Medulla oblongata (tissue), 1 donor: ENCODE results near the gene ITPA.

Experiments
- DNase-seq: peaks from one replicate; pipeline ENCODE4 v3.0.0-alpha.2; 2015; ENCODE audit errors: extremely low spot score

Gene ITPA

DNA sequence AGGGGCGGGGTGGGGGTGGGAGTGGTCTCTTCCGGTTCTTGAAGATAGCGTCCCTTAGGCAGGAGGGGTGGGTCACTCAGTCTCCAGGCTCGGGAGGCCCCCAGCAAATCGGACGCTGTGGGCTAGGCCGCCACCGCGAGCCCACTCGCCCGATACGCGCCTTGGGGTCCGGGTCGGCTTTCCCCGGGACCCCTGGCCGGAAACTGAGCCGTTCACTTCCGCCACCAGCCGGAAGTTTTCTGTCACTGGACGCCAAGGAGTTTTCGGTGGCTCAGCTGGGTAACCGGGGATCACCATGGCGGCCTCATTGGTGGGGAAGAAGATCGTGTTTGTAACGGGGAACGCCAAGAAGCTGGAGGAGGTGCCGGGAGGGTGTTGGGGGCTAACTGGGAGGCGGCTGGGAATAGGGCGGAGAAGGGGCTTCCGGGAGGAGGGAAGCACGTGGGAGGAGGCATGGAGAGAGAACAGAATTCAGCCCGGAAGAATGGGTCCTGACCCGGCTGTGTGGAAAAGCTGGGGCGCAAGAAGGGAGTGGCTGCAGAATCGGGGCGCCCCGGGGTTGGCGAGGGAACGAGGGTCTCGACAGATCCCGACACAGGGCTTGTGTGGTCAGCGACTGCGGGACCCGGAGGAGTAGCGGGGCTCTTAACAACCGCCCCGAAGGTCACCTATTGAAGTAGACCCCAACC, at the start of gene ITPA:
Gene ITPA (plus strand): TSS at position 242 of the 689 bp plus-strand sequence. CDS start 54 bp downstream, at position 296.
- DNase-seq, result peak; percentile 60

DNA sequence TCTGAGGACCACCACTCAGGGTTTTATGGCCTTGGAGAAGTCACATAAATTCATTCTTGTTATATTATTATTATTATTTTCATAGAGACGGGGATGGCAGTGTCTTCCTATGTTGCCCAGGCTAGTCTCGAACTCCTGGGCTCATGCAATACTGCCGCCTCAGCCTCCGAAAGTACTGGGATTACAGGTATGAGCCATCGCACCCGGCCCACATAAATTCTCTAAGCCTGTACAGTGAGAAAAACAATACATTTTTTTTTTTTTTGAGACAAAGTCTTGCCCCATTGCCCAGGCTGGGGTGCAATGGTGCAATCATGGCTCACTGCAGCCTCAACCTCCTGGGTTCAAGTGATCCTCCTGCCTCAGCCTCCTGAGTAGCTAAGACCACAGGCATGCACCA, 48.9 kb upstream of the ITPA start:
- DNase-seq, result no peak

DNA sequence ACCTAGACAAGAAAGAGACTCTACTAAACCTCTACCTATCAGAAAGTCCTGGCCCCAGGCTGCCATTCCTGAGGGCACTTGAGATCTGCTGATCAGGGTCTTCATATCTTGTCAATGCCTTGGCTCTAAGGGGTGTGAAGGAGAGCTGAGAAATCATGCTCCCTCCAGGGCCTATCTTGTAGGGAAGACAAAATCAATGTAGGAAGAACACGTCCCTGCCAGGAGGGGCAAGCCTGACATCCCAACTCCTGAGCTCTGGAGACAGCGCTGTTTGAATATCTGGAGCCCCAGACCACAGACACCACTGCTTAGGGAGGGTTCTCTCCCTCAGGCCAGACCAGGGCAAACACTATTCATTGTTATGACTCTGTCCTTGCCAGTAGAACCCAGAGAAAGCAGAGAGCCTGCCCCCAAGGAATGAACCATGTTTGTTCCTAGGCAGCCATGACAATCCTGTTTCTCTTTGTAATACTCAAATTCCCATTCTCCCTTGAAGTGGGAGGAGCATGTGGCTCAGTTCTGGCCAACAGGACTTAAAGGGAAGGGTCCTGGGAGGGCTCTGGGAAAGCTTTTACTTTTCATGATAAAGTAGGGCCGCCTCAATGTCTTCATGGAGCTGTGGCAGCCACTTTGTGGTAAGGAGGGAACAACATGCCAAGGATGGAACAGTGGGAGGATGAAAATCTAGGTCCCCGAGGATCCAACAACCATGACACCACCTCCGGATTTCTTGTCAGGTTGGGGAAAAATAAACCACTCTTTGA, 47.8 kb upstream of the ITPA start:
- DNase-seq, result no peak

DNA sequence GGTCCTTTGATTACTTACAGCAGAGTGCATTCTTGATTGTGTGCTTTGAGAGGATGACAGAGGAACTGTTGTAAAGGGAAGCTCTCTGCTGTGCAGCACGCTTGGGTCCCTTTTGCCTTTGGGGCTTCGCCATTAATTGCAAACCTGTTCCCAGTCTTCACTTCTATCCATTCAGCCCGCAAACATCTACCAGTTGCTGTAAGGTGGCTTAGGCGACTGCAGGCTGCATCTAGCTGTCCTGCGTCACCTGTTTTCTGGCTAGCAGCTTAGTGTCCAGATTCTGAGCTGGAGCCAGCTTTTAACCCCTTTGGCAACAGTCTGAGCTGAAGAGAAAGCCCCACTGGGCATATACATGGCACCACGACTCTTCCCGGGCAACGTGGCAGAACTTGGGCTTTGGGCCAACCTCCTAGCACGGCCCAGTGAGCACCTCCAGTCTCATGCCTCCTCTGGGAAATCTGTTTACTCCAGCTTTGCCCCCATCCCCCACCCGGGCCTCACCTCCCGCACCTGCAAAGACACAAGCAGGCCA, 47.2 kb upstream of the ITPA start:
- DNase-seq, result no peak

DNA sequence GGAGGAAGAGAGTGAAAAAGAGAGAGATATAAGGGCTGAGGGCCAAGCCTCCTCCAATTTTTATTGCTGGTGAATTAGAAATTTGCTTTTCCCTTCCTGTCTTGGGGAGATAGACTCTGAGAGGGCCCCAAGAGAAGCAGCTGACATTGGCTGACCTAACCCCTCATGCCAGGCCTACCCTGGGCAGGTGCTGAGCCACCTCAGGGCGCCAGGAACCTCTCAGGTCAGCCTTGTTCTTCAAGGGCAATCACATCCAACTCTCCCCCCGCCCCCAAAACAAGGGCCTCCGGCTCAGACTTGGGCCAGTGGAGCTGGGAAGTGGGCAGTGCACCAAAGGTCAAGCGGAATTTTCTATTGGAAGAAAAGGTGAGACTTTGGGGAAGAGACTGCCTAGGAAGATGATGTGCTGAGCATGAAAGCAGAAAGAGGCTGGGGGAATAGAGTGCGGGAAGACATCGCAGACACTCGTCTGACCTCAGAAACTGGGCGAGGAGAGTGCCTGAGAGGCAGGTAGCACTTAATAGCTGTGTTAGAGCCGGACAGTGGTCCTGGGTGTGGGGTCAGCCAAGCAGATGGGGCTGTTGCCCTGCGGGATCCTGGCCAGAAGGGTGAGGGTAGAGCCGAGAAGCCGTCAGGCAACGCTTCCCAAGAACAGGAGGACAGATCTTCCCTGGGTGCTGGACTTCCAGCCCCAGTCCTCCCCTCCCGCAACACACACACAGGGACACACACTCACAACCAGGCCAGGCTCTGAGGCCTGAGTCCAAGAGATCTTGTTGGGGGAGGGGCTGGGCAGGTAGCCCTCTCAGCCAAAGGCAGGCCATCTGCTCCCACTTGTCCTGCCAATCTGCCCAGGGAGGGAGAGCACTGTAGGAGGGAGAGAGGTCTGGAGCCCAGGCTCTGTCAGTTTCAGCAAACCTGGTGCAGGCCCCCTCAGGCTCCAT, 45.9 kb upstream of the ITPA start:
- no peak for DNase-seq

DNA sequence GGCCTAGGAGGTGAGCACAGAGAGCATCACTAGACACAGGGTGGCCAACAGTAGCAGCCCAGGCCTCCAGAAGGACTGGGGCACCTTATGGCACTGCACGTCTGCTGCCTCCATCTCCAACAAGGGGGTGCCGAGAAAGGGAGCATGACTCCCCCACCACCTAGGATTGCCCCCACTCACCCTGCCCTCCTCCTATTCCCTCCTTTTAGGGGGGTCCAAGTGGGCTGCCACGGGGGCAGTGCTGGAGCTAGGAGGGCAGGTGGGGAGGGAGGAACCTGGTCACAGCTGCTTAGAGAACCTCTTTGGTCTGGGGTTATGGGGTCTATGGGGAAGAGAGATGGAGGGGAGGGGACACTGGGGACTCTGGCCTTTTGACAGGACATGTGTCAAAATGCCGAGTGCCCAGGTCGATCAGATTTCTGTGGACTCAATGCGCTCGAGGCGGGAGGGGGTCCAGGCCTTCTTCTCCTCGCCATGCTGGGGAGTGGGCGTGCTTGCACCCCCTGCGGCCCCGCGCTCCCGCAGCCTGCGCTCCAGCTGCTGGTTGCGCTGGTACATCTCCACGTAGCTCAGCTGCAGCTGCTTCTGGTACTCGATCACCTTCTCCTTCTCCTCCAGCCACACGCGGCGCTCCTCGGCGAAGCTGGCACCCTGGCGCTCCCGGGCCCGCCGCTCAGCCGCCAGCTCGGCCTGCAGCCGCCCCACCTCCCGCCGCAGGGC, 45.1 kb upstream of the ITPA start:
- DNase-seq, result no peak

DNA sequence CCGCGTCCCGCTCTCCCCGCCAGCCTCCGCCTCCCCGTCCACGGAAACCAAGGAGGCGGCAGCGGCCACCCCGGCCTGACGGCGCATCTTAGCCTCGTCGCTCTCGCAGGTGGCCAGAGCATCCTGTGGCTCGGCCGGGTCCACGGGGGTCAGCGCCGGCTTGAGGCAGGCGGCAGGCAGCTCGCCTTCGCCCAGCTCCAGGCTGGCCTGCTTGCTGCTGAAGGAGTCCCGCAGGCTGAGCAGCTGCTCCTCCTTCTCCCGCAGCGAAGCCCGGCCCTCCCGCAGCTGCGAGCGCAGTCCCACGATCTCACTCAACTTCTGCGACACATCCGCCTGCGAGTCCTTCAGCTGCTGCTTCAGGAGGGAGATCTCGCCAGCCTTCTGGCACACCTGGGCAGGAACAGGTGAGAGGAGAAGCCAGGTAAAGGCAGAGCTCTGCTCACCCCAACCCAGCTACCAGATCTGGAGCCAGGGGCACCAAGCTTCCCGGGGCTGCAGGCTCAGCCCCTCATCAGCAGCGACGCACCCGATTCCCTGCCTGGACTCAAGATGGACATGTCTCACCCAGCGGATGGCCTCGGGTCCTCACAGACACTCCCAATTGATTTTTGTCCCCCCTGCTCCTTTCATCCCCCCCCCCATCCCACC, 44.4 kb upstream of the ITPA start:
- no peak for DNase-seq

DNA sequence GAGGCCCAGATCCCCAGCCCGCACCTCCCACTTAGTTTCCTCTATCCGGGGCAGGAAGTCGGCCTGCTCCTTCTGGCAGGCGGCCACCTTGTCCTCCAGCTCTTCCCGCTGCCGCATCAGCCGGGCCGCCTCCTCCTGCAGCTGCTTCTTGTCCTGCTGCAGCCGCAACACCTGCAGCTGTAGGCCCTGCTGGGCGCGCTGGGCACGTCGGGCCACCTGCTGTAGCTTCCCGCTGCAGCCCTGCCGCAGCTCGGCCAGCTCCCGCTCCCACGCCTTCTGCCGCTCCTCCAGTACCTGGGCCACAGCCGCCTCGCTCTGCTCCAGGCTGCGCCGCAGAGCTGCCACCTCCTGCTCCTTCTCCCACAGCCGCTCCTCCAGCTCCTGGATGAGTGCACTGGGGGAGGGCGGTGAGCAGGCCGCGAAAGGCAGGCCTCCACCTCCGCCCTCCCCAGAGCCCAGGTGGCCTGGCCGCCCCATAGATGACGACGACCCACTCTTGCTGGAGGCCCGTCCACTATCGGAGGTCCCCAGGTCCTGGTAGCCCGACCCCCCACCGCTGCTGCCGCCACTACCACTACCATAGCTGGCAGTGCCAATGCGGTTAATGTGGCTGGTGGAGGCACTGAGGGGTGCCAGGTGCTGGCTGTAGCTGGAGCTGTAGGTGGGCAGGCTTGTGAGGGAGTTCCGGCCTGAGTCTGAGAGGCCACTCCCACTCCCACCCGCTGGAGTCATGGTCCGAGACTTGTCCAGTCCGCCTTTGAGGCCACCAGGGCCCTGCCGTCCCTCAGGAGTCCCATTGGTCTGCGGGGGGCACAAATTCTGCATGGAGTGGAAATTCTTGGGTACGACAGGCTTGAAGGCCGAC, 43.6 kb upstream of the ITPA start:
- no peak for DNase-seq

DNA sequence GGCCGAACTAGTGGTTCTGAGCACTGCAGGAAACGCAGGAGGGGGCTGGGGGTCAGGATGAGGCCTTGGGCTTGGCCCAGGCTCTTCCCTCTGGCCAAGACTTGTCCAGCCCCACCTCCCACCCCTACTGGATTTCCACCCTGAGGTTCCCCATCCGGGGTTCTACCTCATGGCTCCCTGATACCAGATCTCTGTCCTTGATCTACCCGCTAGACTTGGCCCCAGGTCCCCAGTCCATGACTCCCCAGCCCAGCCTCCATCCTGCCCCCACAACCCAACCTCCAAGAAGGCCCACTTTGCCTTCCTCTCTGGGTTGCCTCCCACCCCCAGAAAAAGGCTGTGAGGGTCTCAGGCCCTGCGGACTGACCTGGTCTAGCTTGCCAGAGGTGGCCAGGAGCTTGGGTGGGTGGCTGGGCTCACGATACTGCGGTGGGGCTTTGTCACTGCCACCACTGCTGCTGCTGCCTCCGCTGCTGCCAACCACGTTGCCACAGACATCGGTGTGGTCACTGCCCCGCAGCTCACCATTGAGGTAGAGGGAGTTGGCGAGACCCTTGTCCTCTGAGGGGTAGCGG, 42.9 kb upstream of the ITPA start:
- no peak for DNase-seq

DNA sequence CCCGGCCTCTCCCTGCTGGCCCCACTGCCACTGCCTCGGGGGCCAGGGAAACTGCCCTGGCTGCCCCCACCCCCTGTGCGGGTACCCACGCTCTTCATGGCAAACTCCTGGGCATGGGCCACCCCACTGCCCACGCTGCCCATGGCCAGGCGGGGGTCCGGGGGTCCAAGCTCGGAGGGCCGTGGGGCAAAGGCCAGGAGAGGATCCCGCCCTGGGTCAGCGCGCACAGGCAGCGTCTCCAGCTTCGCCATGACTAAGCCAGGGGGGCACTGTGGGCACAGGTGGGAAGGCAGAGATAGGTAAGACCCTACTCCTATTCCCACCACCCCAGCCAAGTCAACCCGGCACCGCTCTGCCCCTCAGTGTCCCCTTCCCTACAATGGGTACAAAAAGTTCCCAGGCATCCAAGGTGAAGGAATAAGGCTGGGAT, 42.4 kb upstream of the ITPA start:
- no peak for DNase-seq

DNA sequence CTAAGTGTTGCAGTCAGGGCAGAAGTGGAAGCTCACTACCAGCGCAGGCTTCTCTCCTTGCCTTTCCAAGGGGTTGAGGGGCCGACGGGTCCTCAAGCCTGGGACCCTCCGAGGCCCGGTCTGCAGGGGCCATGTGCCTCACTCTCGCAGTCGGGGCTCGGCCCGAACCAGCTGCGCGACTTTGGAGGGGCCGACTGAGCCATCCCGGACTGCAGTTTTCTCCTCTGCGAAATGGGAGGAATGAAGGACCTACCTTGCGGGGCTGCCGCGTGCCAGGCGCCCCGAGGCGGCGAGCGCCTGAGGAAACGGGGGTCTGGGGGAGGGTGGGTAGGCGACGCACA, 41.6 kb upstream of the ITPA start:
- no peak for DNase-seq

DNA sequence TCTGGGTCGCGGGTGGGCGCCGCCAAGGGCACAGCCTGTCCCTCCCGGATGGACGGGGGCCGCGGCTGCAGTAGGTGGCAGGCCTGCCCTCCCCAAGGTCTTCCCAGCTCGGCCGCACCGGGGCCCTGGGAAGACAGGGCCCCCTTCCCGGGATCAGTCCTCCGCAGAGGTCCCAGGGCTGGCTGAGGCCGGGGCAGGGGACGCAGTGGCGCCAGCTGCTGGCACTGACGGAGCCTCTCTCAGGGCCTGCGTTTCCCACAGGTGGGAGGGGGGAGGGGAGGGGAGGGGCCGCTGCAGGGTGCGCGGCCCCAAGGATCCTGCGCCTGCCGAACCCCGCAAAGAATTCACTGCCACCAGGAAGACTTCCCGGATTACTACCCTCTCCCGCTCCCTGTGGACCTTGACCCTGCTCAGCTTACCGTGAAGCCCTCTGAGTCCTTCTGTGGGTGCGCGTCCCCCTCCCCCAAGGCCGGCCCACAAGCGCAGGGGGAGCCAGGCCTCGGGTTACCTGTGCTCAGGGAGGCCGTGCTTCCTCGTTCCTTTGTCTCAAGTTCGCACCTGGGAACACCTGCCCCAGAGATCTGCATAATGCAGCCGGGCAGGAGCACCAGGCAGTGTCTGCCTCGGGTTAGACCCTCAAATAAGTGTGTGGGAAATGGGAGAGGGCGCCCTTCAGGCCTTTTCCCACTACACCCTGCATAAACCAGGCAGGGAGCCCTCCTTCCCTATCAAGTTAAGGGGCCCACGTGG, 41.0 kb upstream of the ITPA start:
- no peak for DNase-seq

DNA sequence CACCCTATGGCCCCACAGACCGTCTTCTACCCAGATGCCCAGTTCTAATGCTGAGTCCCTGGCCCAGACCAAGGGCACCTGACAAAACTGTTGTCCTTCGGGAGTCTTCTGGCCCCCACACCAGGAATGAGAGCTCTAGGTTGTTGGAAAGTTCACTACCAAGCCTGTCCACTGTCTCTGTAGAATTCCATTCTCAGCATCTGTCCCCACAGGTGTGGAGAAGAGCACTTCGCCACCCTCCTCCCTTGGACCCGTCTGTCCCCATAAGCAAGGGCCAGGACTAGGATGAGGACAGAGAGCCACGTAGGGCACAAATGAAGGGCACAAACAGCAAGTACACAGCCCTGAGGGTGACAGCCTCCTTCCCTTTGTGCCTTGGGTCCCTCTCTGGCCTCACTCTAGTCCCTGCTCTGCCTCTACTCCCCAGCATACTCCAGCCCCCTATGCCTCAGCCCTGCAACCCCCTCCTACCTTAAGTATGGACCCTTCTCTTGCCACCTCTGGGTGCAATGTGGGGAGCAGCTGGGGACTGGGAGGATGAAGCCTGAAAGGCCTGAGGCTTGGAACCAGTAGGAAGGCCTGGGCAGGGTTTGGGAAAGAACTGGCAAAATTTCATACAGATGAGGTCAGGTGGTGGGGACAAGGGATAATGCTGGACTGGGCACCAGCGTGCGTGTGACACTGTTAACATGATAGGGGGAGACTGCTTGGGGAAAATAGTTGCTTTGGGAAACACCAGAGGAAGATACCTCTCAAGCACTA, 40.3 kb upstream of the ITPA start:
- DNase-seq, result no peak

DNA sequence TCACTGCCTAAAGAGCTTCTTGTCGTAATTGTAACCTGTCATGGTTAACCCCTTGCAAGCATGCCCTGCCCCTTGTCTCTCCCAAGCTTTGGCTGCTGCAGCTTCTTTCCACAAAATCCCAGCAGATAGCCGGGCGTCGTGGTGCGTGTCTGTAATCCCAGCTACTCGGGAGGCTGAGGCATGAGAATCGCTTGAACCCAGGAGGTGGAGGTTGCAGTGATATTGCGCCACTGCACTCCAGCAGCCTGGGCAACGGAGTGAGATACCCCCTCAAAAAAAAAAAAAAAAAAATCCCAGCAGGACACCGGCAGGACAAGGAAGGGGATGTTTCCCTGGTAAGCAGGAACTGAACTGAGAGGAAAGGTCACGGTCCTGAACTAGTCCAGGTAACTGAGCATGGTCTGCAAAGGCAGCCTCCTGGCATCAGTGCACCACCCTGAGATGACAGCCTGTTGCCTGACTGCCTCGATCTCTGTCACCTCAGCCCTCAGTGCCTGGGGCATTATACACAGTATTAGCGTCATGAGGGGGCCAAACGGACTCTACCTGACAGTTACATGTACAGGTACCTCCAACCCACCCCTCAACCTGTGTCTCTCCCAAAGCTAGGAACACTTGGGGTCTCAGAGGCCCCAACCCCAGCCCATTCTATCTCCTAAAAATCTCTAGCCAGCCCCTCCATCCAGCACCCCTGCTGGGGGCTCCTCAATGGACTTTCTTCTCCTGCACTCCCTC, 37.7 kb upstream of the ITPA start:
- DNase-seq, result no peak

DNA sequence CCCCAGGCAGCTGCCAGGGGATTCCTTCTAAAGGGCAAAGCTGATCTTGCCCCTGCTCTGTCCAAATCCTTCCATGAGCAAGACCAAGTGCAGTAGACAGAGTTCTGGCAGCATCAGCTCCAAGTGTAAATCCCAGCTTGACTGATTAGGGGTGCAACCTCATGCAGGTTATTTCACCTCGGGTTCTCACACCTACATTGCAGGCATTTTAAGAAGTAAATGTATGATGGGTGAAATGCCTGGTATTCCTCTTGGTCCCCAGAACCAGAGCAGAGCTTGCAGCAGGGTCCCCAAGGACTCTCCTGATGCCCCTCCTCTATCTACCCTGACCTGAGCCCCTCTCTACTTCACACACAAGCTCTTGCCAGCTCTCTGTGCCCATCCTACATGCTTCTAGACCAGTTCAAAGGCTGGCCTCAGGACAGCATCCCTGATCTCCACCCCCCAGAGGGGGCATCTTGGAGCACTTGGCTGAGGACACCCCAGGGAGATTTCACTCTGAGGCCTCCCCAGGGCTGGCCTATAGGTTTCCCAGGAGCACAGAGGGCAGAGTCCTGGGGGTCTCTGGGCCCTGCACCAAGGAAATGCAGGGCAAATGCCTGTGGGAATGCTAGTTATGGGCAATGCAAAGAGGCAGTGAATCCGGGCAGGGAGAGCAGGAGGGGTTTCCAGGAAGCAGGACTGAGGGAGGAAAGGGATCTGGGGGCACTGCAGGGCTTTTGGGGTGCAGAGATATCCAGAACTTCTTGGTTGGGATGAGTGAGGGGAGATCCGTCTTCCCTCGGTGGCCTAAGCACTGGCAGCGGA, 37.0 kb upstream of the ITPA start:
- no peak for DNase-seq

DNA sequence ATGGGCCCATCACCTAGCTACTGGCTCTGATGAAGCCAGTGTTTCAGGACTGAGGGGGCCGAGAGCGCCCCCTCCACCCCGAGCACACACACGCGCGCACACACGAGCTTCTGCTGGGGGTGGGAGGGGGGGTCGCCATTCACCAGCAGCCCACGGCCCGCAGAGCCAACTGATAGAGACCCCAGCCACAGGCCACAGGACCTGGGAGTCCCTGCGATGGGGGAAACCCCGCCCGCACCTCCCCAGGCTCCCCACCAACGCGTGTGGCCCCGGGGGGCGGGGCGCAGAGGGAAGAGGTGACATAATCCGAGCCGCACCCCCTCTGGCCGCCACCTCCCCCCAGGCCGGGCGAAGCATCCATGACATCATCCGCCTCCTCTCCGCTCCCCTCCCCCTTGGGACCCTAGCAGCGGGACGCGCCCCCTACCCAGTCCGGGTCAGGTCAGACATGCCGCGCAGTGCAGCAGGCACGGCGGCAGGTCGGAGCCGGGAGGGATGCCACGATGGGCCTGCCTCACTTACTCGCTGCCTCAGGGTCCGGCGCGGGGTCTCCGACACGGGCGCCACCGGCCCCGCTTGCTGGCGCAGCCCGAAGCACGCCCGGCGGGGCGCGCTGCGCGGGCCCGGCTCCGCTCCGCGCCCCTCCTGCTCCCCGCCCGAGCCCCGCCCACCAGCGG, 36.2 kb upstream of the ITPA start, which contains the start of gene LZTS3:
Gene LZTS3 (minus strand): TSS at position 617 of the 677 bp plus-strand sequence. CDS start 6,386 bp downstream, outside the sequence.
- DNase-seq, result peak; percentile 74
